GM19397 (cell line): ENCODE measurements around the gene CAAP1.
"Not testable (repeated sequence)": the region's sequence is repeated elsewhere in the genome, so short reads cannot be mapped to it uniquely, and the experiment has no call there.

Source experiments
- ATAC-seq: cut with Tn5 transposase; IDR thresholded peaks from one replicate; pipeline ENCODE4 v1.9.1; 2021; ENCODE audit warnings: mild to moderate bottlenecking, moderate library complexity; ENCODE audit not compliant: unreplicated experiment

The CAAP1 gene, protein sequence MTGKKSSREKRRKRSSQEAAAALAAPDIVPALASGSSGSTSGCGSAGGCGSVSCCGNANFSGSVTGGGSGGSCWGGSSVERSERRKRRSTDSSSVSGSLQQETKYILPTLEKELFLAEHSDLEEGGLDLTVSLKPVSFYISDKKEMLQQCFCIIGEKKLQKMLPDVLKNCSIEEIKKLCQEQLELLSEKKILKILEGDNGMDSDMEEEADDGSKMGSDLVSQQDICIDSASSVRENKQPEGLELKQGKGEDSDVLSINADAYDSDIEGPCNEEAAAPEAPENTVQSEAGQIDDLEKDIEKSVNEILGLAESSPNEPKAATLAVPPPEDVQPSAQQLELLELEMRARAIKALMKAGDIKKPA

DNA sequence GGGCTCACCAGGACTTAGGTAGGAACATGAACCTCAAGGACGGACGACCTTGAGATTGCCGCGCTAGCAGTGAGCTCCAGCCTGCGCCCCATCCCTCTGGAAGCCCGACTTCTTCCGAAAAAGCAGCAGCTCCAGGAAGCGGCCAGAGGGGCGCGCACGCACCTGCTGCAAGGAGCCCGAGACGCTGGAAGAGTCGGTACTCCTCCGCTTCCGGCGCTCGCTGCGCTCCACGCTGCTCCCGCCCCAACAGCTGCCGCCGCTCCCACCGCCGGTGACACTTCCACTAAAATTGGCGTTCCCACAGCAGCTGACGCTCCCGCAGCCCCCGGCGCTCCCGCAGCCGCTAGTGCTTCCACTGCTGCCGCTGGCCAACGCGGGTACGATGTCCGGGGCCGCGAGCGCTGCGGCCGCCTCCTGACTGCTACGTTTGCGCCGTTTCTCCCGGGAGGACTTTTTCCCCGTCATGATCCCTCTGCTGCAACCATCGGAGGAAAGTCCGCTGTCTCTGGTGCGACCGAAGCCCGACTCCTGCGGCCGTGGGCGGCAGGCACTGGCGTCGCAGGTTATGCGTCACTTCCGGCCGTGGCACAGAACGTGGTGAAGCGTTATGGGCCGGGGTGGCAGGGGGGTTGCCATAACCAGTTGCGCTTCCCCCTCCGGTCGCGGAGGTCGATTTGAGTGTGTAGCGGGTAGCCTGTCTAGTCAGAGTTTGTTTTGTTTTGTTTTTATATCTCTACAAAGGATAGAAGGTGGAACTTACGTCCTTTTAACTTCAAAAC lies at the start of gene CAAP1:
Gene CAAP1 (minus strand): TSS at position 552 of the 779 bp plus-strand sequence. CDS start 87 bp downstream, at position 465.
- ATAC-seq, result peak; percentile 96

DNA sequence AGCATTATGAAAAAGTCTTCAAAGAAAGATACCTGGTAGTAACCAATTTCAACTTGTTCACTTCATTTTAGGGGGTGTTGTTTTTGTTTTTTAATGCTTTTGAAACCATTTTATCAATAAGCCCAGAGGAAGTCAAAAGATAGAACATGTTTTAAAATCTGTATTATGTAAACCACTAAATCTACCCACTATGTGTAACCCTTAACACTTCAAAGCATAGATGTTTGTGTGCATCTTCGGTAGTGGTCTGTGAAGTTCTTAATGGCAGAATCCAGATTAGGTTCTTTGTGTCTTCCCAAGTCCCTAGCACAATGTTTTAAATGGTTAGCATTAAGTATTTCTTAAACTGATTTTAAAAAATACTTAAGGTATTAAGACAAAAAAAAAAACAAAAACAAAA lies 48.2 kb upstream of the CAAP1 start:
- ATAC-seq, result no peak

DNA sequence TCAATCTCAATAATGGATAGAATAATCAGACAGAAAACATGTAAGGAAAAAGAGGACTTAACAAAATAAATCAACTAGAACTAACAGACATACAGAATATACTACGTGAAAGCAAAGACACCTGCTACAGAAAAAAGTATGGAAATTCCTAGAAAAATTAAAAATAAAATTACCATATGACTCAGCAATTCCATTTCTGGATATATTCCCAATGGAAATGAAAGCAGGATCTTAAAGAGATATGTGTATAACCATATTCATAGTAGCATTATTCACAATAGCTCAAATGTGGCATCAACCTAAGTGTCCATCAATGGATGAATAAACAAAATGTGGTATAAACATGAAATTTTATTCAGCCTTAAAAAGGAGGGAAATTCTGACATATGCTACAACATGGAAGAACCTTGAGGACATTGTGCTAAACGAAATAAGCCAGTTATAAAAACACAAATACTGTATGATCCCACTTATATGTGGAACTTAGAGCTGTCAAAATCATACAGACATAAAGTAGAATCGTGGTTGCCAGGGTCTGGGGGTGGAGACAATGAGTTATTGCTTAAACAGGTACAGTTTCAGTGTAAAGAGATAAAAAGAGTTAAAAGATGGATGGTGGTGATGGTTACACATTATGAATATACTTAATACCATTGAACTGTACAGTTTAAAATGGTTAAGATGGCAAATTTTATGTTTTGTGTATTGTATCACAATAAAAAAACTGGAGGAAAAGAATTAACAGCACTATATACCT lies 47.5 kb upstream of the CAAP1 start:
- ATAC-seq, result no peak

DNA sequence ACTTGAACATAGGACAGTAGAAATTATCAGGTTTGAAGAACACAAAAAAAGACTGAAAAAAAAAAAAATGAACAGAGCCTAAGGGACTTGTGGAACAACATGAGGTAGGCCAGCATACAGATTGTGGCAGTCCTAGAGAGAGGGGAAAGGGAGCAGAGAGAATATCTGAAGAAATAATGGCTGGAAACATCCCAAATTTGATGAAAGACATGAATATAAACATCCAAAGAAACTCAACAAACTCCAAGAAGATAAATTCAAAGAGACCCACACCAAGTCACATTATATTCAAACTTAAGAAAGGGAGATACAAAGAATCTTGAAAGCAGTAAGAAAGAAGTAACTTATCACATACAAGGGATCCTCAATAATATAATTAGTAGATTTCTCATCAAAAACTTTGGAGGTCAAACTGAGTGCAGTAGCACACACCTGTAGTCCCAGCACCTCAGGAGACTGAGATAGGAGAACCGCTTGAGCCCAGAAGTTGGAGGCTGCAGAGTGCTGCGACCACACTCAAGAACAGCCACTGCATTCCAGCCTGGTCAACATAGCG lies 45.3 kb upstream of the CAAP1 start:
- ATAC-seq, result no peak

DNA sequence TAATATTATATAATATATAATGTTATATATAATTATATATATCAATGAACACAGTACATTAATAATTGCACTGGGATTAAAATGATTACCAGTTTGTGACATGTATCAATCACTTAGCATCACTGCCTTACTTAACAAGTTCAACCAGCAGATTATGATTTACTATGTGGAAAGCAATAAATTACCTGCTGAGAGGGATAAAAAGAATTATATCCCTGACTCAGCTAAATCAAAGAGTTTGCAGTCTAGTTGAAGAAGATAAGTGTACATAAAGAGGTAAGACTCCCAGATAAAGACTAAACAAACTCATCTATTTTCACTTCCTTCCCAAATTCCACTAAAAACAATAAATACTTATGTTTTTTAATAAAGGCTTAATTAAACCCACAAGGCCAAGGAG lies 43.2 kb upstream of the CAAP1 start:
- ATAC-seq, result no peak

DNA sequence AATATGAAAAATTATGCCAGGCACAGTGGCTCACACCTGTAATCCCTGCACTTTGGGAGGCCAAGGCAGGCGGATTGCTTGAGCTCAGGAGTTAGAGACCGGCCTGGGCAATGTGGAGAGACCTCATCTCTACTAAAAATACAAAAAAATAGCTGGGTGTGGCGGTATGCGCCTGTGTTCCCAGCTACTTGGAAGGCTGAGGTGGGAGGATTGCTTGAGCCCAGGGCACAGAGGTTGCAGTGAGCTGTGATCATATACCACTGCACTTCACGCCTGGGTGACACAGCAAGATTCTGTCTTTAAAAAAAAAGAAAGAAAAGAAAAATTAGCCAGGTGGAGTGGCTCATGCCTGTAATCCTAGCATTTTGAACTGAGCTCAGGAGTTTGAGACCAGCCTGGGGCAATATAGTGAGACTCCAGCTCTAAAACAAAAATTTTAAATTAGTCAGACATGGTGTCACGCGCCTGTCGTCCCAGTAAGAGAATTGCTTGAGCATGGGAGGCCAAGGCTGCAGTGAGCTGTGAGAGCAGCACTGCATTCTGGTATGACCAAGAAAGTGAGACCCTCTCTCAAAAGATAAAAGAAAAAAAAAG lies 36.4 kb upstream of the CAAP1 start:
- no peak for ATAC-seq

DNA sequence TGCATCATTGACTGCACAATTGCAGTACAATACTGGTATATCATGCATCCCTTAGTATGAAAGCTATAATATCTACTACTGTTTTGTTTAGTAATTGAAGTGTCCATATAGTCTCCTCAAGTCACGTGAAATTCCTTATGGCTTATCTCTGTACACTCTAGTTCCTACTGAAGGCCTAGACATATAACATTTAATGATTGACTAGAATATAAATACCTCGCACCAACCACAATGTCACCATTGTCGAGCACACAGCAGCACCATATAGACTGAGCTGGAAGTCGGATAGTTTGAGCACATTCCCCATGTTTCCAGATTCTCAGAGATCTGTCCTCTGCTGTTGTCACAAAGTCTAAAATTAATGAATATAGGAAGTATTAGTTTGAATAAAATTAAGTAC lies 33.0 kb upstream of the CAAP1 start:
- no peak for ATAC-seq

DNA sequence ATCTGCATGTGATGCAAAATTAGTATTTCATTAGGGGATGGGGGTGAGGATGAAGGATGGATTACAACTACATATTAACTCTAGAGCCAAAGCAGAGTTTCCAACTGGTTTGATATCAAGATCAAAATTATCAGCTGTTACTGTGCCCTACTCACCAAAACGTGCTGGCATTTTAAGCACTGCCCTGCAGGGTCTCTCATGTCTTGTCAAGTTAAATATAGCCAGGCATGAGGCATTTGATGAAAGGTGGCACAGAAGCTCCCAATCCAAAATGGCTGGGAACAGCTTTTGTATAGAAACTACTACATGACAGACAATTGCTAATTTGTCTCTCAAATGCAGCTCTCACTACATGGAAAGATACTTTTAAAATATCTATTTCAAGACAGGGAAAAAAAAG lies 27.1 kb upstream of the CAAP1 start:
- no peak for ATAC-seq

DNA sequence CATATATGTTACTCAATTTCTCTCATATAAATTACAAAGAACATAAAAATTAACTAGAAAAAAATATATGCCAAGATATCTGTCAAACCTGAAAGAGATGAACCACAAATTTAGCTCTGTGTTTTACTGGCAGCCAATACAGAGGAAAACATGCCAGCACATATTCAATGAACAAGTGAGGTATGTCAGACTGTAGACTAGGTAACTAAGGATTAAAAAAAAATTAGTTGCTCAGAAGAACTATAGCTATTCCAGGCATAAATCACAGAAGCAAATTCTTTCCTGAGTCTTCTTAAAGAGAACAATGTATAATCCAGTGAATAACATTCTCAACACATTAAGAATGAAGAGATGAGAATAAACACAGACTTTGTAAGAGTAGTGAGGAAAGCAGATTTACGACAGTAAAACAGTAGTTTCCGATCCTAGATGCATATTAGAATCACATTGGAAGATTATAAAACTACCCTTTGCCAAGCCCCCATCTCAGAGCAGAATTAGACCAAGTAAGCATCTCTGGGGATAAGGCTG lies 20.6 kb upstream of the CAAP1 start:
- ATAC-seq, result no peak

DNA sequence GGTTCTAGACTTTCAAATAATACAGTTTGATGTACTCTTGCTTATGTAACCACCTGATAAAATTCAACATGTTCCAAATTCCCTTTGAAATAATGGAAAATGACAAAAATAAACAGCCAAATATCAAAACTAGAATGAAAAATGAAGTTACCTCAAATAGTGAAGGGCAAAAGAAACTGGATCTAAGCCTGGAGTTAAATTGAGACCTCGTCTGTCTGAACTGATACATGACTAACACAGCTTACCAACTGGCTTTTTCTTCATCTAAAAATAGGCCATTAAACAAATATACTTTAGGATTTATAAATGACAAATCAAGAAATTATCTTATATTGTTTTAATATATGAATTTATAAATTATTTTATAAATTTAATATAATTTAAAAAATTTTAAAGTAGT lies 12.1 kb upstream of the CAAP1 start:
- ATAC-seq, result no peak

DNA sequence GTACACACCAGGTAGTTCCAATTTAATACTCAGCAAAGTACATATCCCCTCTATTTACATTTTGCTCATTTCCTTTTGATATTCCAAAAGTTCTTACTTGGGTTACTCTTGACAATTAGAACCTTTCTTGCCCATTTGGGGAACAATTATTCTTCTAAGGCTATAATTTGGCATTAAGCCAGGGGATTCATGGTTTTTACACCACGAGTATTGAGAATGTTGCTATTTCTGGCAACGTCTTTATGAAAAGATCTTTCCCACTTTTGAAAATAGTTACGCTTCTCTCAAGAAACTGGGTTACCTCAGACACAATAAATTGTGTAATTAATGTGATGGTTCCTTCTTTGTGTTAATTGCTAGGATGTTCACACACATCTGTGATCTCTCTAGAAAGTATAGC lies 11.5 kb upstream of the CAAP1 start:
- no peak for ATAC-seq

DNA sequence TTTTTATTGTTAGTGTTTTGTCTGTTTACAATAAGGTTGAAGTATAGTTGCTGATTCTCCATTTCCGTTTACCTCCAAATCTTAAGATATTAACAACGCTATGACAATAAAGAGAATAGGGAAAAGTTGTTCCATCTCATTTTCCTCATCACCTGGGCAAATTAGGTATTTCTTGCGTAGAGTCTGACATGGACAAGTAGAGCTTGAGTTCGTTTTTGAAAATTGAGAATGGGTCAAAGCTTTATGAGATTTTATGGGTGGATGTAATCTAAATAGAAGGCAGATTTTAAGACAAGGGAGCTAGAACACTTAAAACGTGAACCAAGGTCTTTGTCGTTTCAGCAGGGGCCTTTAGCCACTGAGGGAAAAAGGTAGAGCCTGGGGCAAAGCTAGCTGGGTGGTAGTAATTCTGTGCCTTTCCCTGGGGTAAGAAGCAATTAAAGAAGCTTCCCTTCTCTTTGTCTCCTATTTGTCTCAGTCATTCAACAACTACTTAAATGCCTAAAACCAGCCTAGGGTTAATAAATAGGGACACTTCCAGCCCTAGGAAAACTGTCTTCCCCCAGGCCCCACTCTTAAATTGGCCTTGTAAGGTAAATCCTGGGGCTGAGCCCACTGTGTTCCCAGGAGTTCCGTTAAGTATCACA lies 551 bp upstream of the CAAP1 start:
- ATAC-seq, result no peak

DNA sequence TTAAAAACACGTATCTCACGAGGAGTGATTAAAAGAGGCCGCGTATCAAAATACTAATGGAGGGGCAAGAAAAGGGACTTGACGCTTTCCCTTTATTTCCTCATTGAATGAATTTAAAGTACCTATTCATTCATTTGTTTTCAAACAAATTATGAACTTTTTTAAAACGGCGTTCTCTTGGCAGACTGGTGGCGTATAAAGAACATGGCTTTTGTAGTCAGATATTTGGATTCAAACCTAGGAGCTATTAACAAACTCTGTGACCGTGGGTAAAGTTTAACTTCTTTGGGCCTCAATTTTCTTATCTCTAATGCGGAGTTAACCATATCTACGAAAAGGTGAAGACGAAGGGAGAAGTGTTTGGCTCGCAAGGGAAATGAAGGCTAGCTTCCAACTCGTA lies 876 bp downstream of the CAAP1 start:
- no peak for ATAC-seq

DNA sequence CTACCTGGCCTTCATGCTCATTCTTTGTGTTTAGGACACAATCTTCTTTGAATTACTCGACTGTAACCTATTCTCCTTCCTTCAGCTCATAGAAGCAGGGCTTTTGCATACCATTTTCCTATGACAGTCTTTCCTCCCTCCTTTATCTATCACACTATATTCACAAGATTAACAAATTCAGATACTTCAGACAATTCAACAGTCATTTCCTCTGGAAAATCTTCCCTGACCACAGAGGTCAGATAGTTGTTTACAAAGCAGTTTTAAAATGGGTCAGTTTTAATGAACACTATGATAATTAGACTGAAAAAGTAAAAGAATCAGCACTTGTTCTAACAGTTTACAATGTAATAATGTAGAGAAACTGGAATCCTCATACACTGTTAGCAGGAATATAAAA lies 4.3 kb downstream of the CAAP1 start:
- ATAC-seq, result no peak

DNA sequence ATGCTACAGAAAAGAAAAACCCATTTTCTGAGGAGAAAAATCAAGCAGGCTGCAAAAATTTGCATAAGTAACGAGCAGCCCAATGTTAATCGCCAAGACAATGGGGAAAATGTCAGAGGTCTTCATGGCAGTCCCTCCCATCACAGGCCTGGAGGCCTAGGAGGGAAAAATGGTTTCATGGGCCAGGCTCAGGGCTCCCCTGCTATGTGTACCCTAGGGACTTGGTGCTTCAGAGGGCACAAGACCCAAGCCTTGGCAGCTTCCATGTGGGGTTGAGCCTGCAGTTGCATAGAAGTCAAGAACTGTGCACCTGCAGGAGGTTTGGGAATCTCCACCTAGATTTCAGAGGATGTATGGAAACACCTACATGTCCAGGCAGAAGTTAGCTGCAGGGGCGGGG lies 10.4 kb downstream of the CAAP1 start:
- ATAC-seq, result no peak

DNA sequence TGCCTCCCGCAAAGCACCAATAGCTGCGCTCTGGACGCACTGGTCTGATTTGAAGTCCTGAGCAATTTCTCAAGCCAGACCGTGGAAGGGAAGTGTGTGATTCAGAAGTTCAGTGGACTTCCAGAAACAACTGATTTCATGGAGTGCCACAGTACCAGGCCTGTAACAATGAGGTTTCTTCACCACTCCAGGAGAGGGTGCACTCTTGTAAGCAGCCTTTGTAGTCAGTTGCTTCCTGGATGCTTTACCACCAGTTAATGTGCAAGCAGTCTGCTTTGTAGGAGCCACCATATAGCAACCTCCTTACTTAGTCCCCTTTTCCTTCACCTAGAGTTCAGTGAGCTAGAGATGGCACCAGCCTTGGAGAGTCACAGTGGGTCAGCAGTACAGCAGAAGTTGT lies 12.3 kb downstream of the CAAP1 start:
- ATAC-seq, result no peak

DNA sequence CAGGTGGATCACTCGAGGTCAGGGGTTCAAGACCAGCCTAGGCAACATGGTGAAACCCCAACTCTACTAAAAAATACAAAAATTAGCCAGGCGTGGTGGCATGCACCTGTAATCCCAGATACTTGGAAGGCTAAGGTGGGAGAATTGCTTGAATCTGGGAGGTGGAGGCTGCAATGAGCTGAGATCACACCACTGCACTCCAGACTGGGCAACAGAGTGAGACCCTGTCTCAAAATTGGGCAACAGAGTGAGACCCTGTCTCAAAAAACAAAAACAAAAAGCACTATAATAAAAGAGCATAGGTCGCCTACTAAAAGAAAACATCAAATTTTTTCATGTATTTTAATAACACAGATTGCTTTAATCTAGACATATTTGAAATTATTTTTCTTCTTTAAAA lies 17.4 kb downstream of the CAAP1 start:
- ATAC-seq, result not testable (repeated sequence)

DNA sequence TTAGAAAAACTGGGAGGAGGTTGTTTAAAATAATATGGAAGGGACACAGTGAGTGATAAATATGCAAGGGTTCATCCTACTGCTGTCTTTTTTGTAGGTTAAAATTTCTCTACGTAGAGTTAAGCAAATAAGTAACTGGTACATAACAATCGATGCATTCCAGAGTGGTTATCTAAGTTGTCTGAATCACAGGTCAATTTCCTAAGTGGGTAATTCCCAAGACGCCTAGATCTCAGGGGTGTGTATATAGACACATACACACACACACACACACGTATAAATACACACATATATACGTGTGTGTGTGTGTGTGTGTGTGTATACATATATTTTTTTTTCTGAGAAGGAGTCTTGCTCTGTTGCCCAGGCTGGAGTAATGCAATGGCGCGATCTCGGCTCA lies 22.3 kb downstream of the CAAP1 start:
- ATAC-seq, result no peak

DNA sequence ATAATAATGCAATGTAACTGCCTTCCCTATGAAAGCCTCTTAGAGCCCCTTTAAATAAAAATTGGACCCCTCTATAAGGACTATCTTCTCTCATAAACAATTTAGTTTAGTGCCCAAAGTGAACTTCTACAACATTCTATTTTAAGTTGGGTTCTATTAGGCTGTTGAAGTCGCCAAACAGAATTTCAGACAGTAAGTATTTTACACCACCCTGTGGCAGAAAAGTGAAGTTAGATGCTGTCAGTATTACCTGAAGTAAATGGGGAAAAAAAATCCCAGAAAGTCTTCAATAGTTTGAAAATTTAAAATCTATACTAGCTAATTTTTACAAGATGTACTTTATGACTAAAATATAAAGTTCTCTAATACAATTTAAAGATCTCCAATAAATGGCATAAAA lies 29.5 kb downstream of the CAAP1 start:
- no peak for ATAC-seq

DNA sequence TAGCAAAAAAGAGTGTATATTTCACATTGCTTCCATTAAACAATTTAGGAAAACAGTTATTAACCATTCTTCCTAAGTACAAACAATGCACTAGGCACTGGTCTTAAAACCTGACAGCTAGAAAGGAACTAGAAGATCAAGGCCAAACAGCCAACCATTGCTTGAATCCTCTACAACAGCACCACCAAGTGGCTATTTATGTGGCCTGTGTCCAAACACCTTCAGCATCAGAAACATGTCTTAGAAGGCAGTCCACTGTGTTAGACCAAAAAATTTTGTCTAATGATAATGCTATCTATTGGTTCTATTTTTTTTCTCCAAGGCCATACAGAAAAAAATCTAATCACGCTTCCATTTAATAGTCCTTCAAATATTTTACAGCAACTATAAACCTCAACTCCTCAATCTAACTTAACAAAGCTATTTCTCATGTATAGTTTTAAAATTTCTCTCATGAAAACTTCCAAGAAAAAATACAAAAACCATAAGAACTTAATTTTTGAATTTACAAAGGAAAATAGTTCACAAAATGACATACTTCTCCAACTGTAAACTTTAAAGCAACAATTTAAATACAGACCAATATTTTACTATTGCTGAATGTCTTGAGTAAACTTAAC lies 36.1 kb downstream of the CAAP1 start:
- ATAC-seq, result no peak
